Left lung (tissue), 10 donors: Measurements from ENCODE around the gene HRAS. TPM values are rescaled to one million over a fixed set of nuclear protein-coding genes. Genes with fewer than 3 reads are reported as not detected.

Source experiments
- ATAC-seq: fragments of 200-7000 bp; cut with Tn5 transposase; one replicate; pipeline ENCODE4 v1.9.1; 2020; ENCODE audit warnings: moderate library complexity
- DNase-seq, 4 donors: peaks; one replicate each; pipeline ENCODE4 v3.0.0-alpha.2; 2013 to 2020
- H3K27ac ChIP-seq, 2 donors: fragments of 200-600 bp; sonication (generic) in 1 of 2; one replicate each; pipeline versions ENCODE4 v1.5.0 to v1.8.0; 2020 to 2021
- H3K27me3 ChIP-seq, 2 donors: fragments of 200-600 bp; sonication (generic) in 1 of 2; one replicate each; pipeline versions ENCODE4 v1.5.0 to v1.8.0; 2020 to 2021
- H3K36me3 ChIP-seq, 2 donors: fragments of 200-600 bp; sonication (generic) in 1 of 2; one replicate each; pipeline versions ENCODE4 v1.5.0 to v1.8.0; 2020 to 2021
- H3K4me1 ChIP-seq, 2 donors: fragments of 200-600 bp; one replicate each; pipeline ENCODE4 v1.8.0; 2021
- H3K4me3 ChIP-seq, 2 donors: fragments of 200-600 bp; sonication (generic) in 1 of 2; one replicate each; pipeline versions ENCODE4 v1.5.0 to v1.8.0; 2020 to 2021; ENCODE audit warnings: mild to moderate bottlenecking in 1 of 2
- H3K9me3 ChIP-seq, 2 donors: fragments of 200-600 bp; sonication (generic) in 1 of 2; one replicate each; pipeline versions ENCODE4 v1.5.0 to v1.8.0; 2020 to 2021
- CTCF ChIP-seq, 2 donors: fragments of 200-600 bp; sonication (generic) in 1 of 2; IDR thresholded peaks; one replicate each; pipeline versions ENCODE4 v1.5.0 to v1.8.0; 2021; ENCODE audit warnings: antibody characterized with exemption in 2 of 2
- intact Hi-C, 2 donors: fragments of 100-400 bp; cut with DNase I; formaldehyde crosslinking; loops; one replicate each; pipeline versions ENCODE4 v1.11.2 to v1.14.2; 2022
- polyA plus RNA-seq, 6 donors: library from polyadenylated mRNA; unstranded; fragments of 120-200 nt; gene quantifications; one replicate each; pipeline ENCODE4 v1.2.1, GENCODE V29; 2013; ENCODE audit not compliant: insufficient read length in 6 of 6
- total RNA-seq, 2 donors: library from RNA; stranded (reverse); fragmentation: NEBNext Ultra II Directional; extraction: Animal tissue kit (Norgen Biotek cat#: 25700); gene quantifications; one replicate each; pipeline ENCODE4 v1.2.1, GENCODE V29; 2021
- donor health status: DM: no; HTN: yes; CAD: no.
- donor health status: DM: no; HTN: no; CAD: no.

The HRAS gene
- total and polyA plus RNA-seq, 8 donors: 32.4 to 52.4 (median 37.9) TPM

GRCh38 chr11:495537-495931 is 39.8 kb downstream of the HRAS start:
- no peak for ATAC-seq
- Histone ChIP-seq H3K4me1 (no peaks in the 10 kb centered on the region), H3K9me3 (no peaks in the 10 kb centered on the region), H3K4me3 (no peak overlapping the region), H3K27ac (no peak overlapping the region), H3K36me3 (peaks cover 0 to 93% of the 10 kb centered on the region in 2 donors), H3K27me3 (no peaks in the 10 kb centered on the region)
- intact Hi-C loops: no loop called here
- DNase-seq: peak in 1 of 4 donors; percentile 57
- no peak for TF ChIP-seq CTCF (IDR thresholded peaks at IDR 0.05)

DNA sequence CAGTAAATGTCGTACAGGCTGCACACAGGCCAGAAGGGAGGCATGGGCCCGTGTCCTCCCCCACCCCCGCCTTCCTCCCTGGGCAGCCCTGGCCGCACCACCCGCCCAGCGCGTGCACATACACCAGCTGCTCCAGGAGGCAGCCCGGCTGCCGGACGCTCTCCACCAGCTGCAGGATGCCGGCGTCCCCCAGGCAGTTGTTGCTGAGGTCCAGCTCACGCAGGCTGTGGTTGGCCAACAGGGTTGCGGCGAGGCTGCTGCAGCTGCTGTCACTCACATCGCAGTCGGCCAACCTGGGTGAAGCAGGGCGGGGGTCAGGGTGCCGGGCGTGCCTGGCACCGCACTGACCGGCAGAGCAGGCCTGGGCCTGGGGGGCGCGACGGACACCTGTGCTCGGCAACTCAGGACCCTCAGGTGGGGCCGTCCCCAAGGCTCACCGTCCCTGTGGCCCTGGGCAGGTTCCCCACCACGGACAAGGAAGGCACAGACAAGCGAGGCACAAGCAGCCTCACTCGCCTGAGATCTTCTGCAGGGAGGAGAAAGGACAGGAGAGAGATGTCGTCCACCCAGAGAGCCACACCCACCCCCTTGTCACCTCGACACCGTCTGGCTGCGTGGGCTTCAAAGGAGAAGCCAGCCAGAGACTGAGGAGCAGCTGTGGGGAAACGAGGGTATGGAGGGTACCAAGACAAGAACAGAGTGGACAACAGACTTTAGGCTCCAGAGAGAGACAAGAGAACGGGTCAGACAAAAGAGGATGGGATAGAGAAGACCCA is 40.4 kb downstream of the HRAS start:
- ATAC-seq (no peak), DNase-seq (peak in 1 of 4 donors; percentile 71)
- no peaks in the 10 kb centered on the region for H3K4me1 ChIP-seq
- H3K4me3 ChIP-seq: no peak overlapping the region
- intact Hi-C loops: no loop called here
- H3K27ac ChIP-seq: no peak overlapping the region
- H3K9me3 ChIP-seq: no peaks in the 10 kb centered on the region
- TF ChIP-seq CTCF (IDR thresholded peaks at IDR 0.05): no peak
- H3K27me3 ChIP-seq: no peaks in the 10 kb centered on the region
- peaks cover 0 to 93% of the 10 kb centered on the region in 2 donors for H3K36me3 ChIP-seq

GRCh38 chr11:492427-493226 is 42.7 kb downstream of the HRAS start:
- Histone ChIP-seq H3K36me3 (peaks cover 0 to 90% of the 10 kb centered on the region in 2 donors), H3K27ac (no peak overlapping the region)
- no peak for ATAC-seq

DNA sequence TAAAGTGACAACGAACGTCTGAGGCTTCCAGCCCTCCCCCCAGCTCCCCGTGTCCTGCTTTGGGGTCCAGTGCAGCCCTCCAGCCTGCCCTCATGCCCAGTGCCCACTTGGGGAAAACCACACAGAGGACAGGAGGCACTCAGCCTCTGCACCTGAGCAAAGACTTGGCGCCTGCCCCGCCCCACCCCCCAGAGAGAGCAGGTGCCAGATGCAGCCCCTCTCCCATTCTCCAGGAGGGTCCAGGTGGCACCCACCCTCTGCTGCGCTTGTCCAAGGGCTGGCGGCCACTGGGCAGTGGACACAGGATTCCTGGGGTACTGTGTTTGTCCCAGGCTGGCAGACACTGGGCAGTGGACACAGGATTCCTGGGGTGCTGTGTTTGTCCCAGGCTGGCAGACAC is 44.0 kb downstream of the HRAS start:
- Histone ChIP-seq H3K27me3 (no peaks in the 10 kb centered on the region), H3K4me1 (no peaks in the 10 kb centered on the region), H3K4me3 (no peak overlapping the region), H3K36me3 (peaks cover 0 to 82% of the 10 kb centered on the region in 2 donors), H3K9me3 (no peaks in the 10 kb centered on the region), H3K27ac (no peak overlapping the region)
- ATAC-seq (no peak), DNase-seq (peak in 1 of 4 donors; percentile 43)
- intact Hi-C loops: no loop called here
- TF ChIP-seq CTCF (IDR thresholded peaks at IDR 0.05): no peak

More at GRCh38 chr11:492427-493226, 42.7 kb downstream of the HRAS start:
- intact Hi-C loops: no loop called here
- peak in 1 of 4 donors; percentile 60 for DNase-seq
- no peak for TF ChIP-seq CTCF (IDR thresholded peaks at IDR 0.05)
- Histone ChIP-seq H3K4me1 (no peaks in the 10 kb centered on the region), H3K4me3 (no peak overlapping the region), H3K27me3 (no peaks in the 10 kb centered on the region), H3K9me3 (no peaks in the 10 kb centered on the region)

DNA sequence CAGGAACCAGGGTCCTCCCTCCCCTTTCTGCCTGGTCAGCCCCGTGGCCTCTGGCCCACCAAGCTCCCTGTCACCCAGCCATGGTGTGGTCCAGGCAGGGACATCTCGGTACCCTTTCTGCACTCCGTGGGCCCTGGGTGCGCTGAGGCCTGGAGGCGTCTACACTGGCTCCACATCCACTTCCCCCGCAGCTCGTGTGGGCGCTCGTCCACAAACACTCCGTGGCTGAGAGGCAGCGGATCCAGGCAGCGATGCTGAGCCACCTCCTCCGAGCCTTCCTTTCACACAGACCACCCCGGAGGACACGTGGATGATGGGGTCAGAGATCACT is 44.5 kb downstream of the HRAS start:
- ATAC-seq (no peak), DNase-seq (peak in 1 of 4 donors; percentile 75)
- TF ChIP-seq CTCF (IDR thresholded peaks at IDR 0.05): no peak
- H3K4me3 ChIP-seq: no peak overlapping the region
- intact Hi-C loops: no loop called here
- no peaks in the 10 kb centered on the region for H3K27me3 ChIP-seq
- H3K4me1 ChIP-seq: no peaks in the 10 kb centered on the region
- peaks cover 0 to 78% of the 10 kb centered on the region in 2 donors for H3K36me3 ChIP-seq
- H3K27ac ChIP-seq: no peak overlapping the region
- no peaks in the 10 kb centered on the region for H3K9me3 ChIP-seq
